Measurements from ENCODE around the gene SH3D19. TPM values are rescaled to one million over a fixed set of nuclear protein-coding genes. Genes with fewer than 3 reads are reported as not detected.

SH3D19 gene
- total RNA-seq, 4 donors from 2014 or later, result 35.6 to 73.1 (median 50.5) TPM

GRCh38 chr4:151217326-151217725, 108.1 kb downstream of the SH3D19 start:
- Histone ChIP-seq H3K36me3 (no peaks in the 10 kb centered on the region), H3K9me3 (no peaks in the 10 kb centered on the region), H3K4me1 (peaks cover 10% of the 10 kb centered on the region in 2 donors), H3K27me3 (no peaks in the 10 kb centered on the region), H3K27ac (no peak overlapping the region), H3K4me3 (no peak overlapping the region)
- DNase-seq (no peak), ATAC-seq (no peak)
- in situ Hi-C loops (cut with MboI; ENCODE audit: low sequenced_read_pairs in 4 of 4), result no loop called here
- intact Hi-C loops (cut with DNase I; ENCODE audit: low total_unique reads), result no loop called here
- TF ChIP-seq POLR2A (IDR thresholded peaks at IDR 0.05) (no peak), CTCF (IDR thresholded peaks at IDR 0.05 in 4 of 5, conservative IDR thresholded peaks at IDR 0.05 in 1 of 5) (no peak)

GRCh38 chr4:151215295-151215694, 110.1 kb downstream of the SH3D19 start:
- H3K4me3 ChIP-seq, result no peak overlapping the region
- no peaks in the 10 kb centered on the region for H3K27me3 ChIP-seq
- no peaks in the 10 kb centered on the region for H3K36me3 ChIP-seq
- H3K4me1 ChIP-seq, result peaks cover 10% of the 10 kb centered on the region in 2 donors
- in situ Hi-C loops (cut with MboI; ENCODE audit: low sequenced_read_pairs in 4 of 4), result no loop called here
- H3K9me3 ChIP-seq, result no peaks in the 10 kb centered on the region
- peak in 1 of 2 donors; percentile 21 for ATAC-seq
- TF ChIP-seq POLR2A (IDR thresholded peaks at IDR 0.05) (no peak), CTCF (IDR thresholded peaks at IDR 0.05 in 4 of 5, conservative IDR thresholded peaks at IDR 0.05 in 1 of 5) (no peak)
- intact Hi-C loops (cut with DNase I; ENCODE audit: low total_unique reads), result no loop called here
- DNase-seq, result no peak
- H3K27ac ChIP-seq, result peak overlapping the region in 1 of 4 donors; percentile 19

- Histone ChIP-seq H3K4me1 (peaks cover 0 to 18% of the 10 kb centered on the region in 2 donors), H3K27ac (no peak overlapping the region)
These were observed 117.5 kb downstream of the SH3D19 start for GRCh38 chr4:151207868-151208267.

GRCh38 chr4:151207186-151207585, 118.2 kb downstream of the SH3D19 start:
- TF ChIP-seq POLR2A (IDR thresholded peaks at IDR 0.05) (no peak), CTCF (IDR thresholded peaks at IDR 0.05 in 4 of 5, conservative IDR thresholded peaks at IDR 0.05 in 1 of 5) (no peak)
- H3K4me1 ChIP-seq, result peaks cover 6 to 25% of the 10 kb centered on the region in 2 donors
- in situ Hi-C loops (cut with MboI; ENCODE audit: low sequenced_read_pairs in 4 of 4), result no loop called here
- no peaks in the 10 kb centered on the region for H3K27me3 ChIP-seq
- H3K36me3 ChIP-seq, result no peaks in the 10 kb centered on the region
- H3K4me3 ChIP-seq, result no peak overlapping the region
- no peak for DNase-seq
- no peaks in the 10 kb centered on the region for H3K9me3 ChIP-seq
- intact Hi-C loops (cut with DNase I; ENCODE audit: low total_unique reads), result no loop called here
- peak overlapping the region in 1 of 4 donors; percentile 12 for H3K27ac ChIP-seq
- ATAC-seq, result no peak

More at GRCh38 chr4:151207868-151208267, 117.5 kb downstream of the SH3D19 start:
- H3K27me3 ChIP-seq, result no peaks in the 10 kb centered on the region
- DNase-seq (no peak), ATAC-seq (no peak)
- no peaks in the 10 kb centered on the region for H3K36me3 ChIP-seq
- H3K4me3 ChIP-seq, result no peak overlapping the region
- no peaks in the 10 kb centered on the region for H3K9me3 ChIP-seq
- in situ Hi-C loops (cut with MboI; ENCODE audit: low sequenced_read_pairs in 4 of 4) (no loop called here), intact Hi-C loops (cut with DNase I; ENCODE audit: low total_unique reads) (no loop called here)
- TF ChIP-seq CTCF (IDR thresholded peaks at IDR 0.05 in 4 of 5, conservative IDR thresholded peaks at IDR 0.05 in 1 of 5) (no peak), POLR2A (IDR thresholded peaks at IDR 0.05) (no peak)
